Measurements from ENCODE around the gene SNX8. TPM values are rescaled to one million over a fixed set of nuclear protein-coding genes. Genes with fewer than 3 reads are reported as not detected.
A peak's percentile ranks its signal among the peaks of the same experiment; 100 is the strongest.

Gene SNX8
- total RNA-seq, 4 donors from 2014 or later: 6.4 to 28.1 (median 24.8) TPM

GRCh38 chr7:2205036-2205780, 109.0 kb downstream of the SNX8 start:
- ATAC-seq (no peak), DNase-seq (peak in 1 of 2 donors; percentile 4)
- intact Hi-C loops (cut with DNase I; ENCODE audit: low total_unique reads): no loop called here
- TF ChIP-seq POLR2A (IDR thresholded peaks at IDR 0.05): no peak
- Histone ChIP-seq H3K4me3 (no peak overlapping the region), H3K36me3 (no peaks in the 10 kb centered on the region), H3K9me3 (no peaks in the 10 kb centered on the region), H3K4me1 (peaks cover 0 to 7% of the 10 kb centered on the region in 2 donors), H3K27me3 (no peaks in the 10 kb centered on the region), H3K27ac (no peak overlapping the region)
- in situ Hi-C loops (cut with MboI; ENCODE audit: low sequenced_read_pairs in 4 of 4): loop anchor here in 2 of 4 donors (25.0 kb wide), 2 partner anchors 543 to 618 kb away; partner anchors contain the start of gene ELFN1 (in 1 of the 2)

- peaks cover 0 to 5% of the 10 kb centered on the region in 2 donors for H3K4me1 ChIP-seq
- no peaks in the 10 kb centered on the region for H3K27me3 ChIP-seq
- in situ Hi-C loops (cut with MboI; ENCODE audit: low sequenced_read_pairs in 4 of 4) (loop anchor here in 2 of 4 donors (25.0 kb wide), 2 partner anchors 542 to 617 kb away; partner anchors contain the start of gene ELFN1 (in 1 of the 2)), intact Hi-C loops (cut with DNase I; ENCODE audit: low total_unique reads) (no loop called here)
- H3K27ac ChIP-seq: no peak overlapping the region
- no peaks in the 10 kb centered on the region for H3K9me3 ChIP-seq
- ATAC-seq (no peak), DNase-seq (no peak)
- TF ChIP-seq CTCF (IDR thresholded peaks at IDR 0.05 in 4 of 5, conservative IDR thresholded peaks at IDR 0.05 in 1 of 5) (no peak), POLR2A (IDR thresholded peaks at IDR 0.05) (no peak)
- no peaks in the 10 kb centered on the region for H3K36me3 ChIP-seq
- H3K4me3 ChIP-seq: no peak overlapping the region
Observed at GRCh38 chr7:2204446-2204845, 109.8 kb downstream of the SNX8 start.

- ATAC-seq: no peak
- in situ Hi-C loops (cut with MboI; ENCODE audit: low sequenced_read_pairs in 4 of 4) (loop anchor here in 2 of 4 donors (25.0 kb wide), 2 partner anchors 542 to 617 kb away; partner anchors contain the start of gene ELFN1 (in 1 of the 2)), intact Hi-C loops (cut with DNase I; ENCODE audit: low total_unique reads) (no loop called here)
- DNase-seq: peak in 1 of 2 donors; percentile 4
- no peak for TF ChIP-seq POLR2A (IDR thresholded peaks at IDR 0.05)
- TF ChIP-seq CTCF (IDR thresholded peaks at IDR 0.05 in 4 of 5, conservative IDR thresholded peaks at IDR 0.05 in 1 of 5): no peak
- Histone ChIP-seq H3K4me1 (no peaks in the 10 kb centered on the region), H3K27ac (no peak overlapping the region), H3K9me3 (no peaks in the 10 kb centered on the region), H3K27me3 (no peaks in the 10 kb centered on the region), H3K36me3 (no peaks in the 10 kb centered on the region), H3K4me3 (no peak overlapping the region)
Observed at GRCh38 chr7:2203766-2204300, 110.4 kb downstream of the SNX8 start.

- H3K27ac ChIP-seq: no peak overlapping the region
- no peak for TF ChIP-seq CTCF (IDR thresholded peaks at IDR 0.05 in 4 of 5, conservative IDR thresholded peaks at IDR 0.05 in 1 of 5)
- TF ChIP-seq POLR2A (IDR thresholded peaks at IDR 0.05): no peak
- ATAC-seq: no peak
- no peaks in the 10 kb centered on the region for H3K36me3 ChIP-seq
- H3K9me3 ChIP-seq: no peaks in the 10 kb centered on the region
- DNase-seq: peak in 1 of 2 donors; percentile 6
- in situ Hi-C loops (cut with MboI; ENCODE audit: low sequenced_read_pairs in 4 of 4) (loop anchor here in 2 of 4 donors (25.0 kb wide), 2 partner anchors 541 to 616 kb away; partner anchors contain the start of gene ELFN1 (in 1 of the 2)), intact Hi-C loops (cut with DNase I; ENCODE audit: low total_unique reads) (no loop called here)
- H3K4me1 ChIP-seq: no peaks in the 10 kb centered on the region
- no peaks in the 10 kb centered on the region for H3K27me3 ChIP-seq
- no peak overlapping the region for H3K4me3 ChIP-seq
Observed at GRCh38 chr7:2202901-2203765, 111.1 kb downstream of the SNX8 start.
